GM15510 (cell line): ENCODE data around the gene RGS3.

ENCODE experiments used
- POLR2A ChIP-seq: IDR thresholded peaks from 3 replicates; pipeline ENCODE4 v1.6.1; 2011; ENCODE audit warnings: borderline replicate concordance; ENCODE audit not compliant: insufficient read length; ENCODE audit errors: extremely low read depth

RGS3 gene

DNA sequence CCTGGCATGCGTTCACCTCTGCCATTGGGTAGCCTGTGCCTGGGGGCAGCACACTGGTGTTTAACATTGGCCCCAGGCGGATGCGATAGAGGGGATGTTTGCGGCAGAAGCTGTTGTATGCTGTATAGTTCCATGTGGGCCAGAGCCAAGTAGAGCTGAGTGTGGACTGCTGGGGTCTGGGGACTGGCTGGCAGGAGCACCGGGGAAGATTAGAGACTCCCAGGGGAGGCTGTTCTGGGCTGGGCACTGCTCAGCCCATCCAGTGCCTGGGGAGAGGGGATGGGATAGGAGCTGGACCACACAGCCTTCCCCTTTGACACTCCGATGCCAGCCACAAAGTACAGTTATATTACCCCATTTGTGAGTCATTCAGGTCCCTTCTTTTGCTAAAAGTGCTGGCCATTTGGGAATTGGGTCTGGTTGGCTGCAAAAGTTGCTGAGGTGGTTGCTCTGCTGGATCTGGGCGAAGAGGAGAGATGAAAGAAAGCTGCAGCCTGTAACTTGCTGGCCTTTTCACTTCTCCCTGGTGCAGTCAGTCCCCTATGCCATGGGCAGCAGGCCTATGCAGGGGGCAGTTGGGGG, 73.8 kb downstream of the RGS3 start:
- no peak for TF ChIP-seq POLR2A

DNA sequence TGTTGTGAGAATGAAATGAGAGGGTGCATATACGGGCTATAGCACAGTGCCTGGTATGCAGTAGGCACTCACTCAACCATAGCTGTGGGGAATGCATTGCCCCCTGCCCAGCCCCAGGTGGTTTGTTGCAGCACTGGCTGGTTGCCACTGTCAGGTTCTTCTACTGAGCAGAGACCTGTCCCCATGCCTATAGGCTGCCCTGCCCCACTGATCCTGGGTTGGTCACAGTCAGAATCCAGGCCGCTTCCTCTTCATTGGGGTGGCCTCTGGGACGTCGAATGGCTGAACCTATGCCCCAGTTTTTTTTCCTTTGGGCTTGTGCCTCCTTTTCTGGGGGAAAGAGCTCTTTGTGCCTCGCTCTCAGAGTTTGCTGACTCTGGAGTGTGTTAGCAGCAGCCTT, 74.6 kb downstream of the RGS3 start:
- TF ChIP-seq POLR2A = no peak

DNA sequence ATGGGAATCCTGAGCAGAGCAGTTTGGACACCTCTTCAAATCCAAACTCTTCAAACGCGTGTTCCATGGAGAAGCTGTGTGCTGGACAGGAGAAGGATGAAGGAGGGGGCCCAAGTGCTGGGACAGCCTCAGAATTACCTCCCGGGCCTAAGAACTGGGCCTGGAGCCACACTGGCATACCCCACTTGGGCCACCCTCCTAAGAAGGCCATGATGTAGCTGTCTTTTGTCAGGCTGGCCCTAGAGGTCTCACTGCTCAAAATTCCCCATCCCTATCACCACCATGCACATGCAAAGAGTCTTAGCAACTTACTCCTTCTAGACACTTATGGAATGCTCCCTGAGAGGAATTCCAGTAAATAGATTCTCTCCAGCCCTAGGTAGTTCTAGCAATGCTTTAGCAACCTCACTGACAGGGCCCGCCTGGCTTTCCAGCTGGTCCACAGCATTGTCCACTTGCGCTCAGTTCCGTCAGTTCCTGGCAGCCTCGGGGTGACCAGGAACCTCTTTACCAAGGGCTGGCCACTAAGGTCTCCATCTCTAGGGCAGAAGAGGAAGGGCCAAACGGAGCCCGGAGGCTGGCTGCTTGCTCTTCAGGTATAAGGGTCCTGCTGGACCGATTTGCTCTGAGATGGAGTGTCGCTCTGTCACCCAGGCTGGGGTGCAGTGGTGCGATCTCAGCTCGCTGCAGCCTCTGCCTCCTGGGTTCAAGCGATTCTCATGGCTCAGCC, 75.3 kb downstream of the RGS3 start:
- TF ChIP-seq POLR2A = no peak

DNA sequence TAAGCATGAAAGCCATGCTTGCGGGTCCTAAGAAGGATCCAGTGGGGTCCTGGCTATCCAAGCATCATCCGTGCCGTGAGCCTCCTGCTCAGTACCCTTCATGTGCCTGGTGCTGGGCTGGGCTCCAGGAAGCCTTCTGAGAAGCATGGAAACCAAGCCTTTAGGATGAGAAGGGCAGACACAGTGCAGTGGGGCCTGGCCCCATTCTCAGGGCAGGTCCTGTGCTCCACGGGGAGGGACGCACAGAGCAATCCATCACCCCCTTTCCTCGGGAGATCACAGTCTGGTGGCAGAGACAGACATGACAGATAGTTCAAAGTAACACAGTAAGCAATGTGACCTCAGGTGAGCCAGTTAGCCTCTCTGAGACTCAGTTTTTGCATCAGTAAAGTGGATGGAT, 76.9 kb downstream of the RGS3 start:
- TF ChIP-seq POLR2A = no peak

DNA sequence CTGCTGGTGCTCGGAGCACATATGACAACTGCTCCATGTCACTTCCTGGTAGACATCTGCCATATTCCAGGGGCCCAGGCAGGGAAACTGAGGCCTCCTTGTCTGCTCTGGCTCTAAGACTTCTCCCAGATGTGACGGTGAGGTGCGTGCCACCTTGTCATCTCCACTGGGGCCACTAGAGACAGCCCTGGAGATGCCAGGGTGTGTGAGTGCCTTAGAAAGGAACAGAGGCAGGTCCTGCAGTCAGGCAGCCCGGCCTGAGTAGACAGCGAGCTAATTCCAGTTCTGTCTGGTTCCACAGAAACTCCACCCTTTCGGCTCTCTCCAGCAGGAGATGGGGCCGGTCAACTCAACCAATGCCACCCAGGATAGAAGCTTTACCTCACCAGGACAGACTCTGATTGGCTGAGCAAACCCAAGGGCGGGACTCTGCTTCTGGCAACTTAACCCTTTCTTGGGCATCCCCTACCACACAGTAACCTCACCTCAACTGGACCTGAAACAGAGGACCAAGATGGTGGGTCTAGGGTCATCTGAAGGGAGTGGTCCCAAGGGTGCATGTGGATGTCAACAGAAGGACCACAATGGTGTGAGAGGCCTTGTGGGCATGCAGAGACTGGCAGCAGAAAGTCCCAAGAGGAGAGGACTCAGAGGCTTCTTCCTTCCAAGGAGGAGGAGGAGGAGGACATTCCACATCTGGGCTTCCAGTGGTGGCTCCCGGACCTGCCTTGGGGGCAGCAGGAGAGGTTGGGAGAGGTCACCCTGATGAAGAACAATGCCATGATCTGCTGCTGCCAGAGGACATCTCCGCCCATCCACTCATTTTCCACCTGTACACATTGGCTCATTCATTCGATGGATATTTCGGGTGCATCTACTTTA, 77.7 kb downstream of the RGS3 start:
- no peak for TF ChIP-seq POLR2A

DNA sequence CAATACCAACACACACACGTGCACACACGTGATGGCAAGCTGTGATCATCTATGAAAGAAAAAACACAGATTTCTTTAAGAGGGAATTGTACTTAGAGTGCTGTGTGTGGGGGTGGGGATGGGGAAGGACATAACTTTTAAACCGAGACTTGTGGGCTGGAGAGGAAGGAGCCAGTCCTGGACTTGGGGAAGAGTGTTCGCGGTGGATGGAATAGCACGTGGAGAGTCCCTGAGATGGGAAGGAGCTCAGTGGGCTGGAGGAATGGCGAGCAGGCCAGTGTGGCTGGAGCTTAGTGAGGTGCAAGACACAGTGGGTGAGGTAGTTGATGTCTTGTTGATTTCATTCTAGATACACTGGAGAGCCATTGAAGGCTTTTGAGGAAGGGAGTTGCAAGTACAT, 78.5 kb downstream of the RGS3 start:
- TF ChIP-seq POLR2A = no peak

DNA sequence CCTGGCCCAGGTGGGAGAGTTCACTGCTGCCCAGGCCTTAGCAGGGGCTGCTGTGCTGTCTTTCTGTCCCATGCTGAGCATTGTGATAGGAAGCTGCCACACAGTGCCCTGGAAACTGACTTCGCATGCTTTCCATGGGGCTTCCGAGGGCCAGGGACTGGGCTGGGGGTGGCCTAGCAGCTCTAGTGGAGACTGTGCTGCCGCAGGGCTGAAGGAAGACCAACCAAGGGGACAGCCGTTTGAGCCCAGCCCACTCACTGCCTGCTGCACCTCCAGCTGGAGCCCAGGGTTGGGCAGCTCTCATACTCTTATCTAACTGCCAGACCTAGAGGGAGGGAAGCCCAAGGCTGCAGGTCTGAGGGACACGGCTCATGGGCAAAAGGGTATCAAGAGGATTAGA, 79.2 kb downstream of the RGS3 start:
- TF ChIP-seq POLR2A = no peak

DNA sequence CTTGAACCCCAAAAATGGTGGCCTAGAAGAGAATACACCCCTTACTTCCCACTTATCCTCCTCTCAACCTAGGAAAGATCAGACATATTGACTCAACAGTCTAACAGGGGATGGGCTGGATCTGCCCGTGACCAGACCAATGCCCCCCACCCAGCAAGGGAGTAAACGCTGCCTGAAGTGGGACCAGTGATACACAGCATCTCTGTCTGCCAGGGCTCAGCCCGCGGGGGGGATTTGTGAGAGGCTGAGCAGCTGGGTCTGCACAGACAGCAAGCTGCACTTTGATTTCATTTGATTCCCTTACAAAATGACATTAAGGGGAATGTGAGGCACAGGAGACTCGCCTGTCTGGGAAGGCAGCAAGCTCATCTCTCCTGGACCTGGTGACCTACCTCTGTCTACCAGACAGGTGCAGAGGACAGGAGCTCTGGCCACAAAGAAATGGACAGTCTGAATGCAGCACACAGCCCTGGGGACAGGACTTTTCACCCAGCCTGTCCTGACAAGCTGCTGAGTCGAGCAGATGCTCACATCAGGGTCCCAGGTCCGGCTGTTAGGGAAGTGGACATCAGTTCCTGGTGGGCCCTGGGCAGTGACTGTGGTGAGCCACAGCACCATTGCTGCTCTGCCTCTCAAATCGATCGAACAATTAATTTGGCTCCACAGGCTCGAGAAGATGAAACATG, 79.9 kb downstream of the RGS3 start:
- no peak for TF ChIP-seq POLR2A

DNA sequence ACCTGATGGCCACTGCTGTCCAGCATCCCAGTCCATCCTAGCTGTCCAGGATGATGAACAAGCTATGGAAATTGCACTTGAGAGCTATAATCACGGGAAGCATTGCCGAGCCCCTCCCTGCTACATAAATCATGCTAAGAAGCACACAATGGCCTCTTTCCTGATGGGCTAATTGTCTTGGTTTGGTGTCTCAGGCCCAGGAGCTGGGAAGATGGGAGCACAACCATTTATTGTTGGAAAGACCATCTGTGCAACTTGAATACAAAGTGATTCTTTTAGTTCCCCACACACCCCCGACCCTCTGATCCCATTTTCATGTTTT, 80.4 kb downstream of the RGS3 start:
- TF ChIP-seq POLR2A = no peak

DNA sequence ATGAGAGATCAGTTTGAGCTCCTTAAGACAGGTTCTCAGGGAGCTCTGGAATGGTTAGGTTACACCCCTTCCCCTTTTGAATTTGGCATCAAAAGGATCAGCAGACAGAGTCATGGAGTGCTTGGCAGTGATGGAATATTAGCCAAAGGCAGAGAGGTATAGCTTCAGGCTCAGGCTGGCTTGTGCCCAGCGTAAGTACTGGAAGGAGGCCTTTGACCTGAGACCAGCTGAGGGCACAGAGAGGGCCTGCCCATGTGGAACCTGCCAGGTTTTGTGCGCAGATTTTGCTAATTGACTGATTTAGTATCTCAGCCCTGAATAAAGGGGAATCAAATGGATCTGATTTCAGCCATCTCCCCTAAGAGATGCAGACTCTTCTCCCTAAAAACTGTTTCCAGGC, 81.5 kb downstream of the RGS3 start:
- TF ChIP-seq POLR2A = no peak

DNA sequence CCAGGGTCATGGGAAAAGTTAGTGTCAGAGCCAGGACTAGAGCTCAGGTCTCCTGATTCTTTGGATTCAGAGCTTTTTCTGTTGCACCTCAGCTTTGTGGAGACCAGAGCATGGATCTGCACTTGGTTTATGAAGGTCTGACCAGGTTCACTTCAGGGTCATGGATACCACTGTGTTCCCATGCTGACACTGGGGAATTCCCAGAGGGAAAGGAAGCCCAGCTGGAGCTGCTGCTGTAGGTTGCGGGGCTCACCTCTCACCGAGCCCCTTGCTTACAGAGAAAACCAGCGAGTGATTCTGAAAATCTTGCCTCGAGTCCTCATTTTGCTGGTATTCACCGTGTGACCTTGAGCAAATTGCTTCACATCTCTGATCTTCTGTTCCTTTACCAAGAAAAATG, 83.0 kb downstream of the RGS3 start:
- TF ChIP-seq POLR2A = no peak

DNA sequence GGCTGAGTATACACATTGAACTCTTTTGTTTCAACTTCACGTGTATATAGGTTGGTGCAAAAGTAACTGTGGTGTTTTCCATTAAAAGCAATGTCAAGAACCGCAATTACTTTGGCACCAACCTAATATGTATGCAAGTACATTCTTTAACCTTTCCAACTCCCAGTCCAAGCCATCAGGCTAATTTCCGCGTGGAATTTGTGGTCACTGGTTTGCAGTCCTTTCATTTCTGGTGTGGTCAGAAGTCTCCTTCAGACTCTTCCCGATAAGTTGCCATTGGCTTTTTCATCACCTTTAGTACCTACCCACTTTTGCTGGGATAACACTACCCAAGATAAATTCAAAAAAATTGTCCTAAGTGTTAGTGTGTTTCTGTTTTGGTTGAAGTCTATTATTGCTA, 84.0 kb downstream of the RGS3 start:
- TF ChIP-seq POLR2A = no peak

DNA sequence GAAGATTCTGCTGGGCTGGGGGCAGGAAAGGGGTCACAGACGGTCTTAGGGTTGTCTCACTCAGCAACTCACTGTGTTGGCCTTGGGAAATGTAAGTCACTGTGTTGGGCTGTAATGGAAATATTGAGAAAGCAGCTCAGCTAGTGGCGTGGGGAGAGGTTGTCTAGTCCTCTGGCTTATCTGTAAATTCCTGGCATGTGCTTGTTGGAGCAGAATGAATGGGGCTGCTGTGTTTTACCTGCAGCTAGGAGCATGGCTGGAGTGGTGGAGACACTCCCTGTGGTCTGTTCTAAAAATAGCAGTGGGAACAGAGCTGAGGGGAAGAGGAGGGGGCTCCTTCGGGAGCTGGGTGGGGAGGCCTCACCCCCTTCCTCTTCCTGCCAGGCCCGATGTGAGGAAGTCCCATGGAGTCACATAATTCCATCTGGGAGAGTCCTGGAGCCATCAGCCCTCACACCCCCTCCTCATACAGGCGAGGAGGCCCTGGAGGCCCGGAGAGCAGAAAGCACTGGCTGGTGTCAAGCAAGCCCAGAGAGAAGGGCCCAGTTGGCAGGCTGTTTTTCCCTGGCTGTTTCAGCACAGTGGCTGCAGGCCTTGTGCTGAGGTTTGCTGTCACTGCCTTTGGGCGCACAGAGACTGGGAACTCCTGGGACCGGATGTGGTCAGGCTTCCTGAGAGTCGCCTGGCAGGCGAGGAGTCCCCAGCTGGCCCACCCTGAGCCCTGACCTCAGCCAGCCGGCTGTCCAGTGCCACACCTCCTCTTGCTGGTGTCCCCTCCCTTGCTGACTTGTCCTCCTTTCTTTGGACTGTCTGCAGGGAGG, 84.9 kb downstream of the RGS3 start:
- TF ChIP-seq POLR2A = no peak

DNA sequence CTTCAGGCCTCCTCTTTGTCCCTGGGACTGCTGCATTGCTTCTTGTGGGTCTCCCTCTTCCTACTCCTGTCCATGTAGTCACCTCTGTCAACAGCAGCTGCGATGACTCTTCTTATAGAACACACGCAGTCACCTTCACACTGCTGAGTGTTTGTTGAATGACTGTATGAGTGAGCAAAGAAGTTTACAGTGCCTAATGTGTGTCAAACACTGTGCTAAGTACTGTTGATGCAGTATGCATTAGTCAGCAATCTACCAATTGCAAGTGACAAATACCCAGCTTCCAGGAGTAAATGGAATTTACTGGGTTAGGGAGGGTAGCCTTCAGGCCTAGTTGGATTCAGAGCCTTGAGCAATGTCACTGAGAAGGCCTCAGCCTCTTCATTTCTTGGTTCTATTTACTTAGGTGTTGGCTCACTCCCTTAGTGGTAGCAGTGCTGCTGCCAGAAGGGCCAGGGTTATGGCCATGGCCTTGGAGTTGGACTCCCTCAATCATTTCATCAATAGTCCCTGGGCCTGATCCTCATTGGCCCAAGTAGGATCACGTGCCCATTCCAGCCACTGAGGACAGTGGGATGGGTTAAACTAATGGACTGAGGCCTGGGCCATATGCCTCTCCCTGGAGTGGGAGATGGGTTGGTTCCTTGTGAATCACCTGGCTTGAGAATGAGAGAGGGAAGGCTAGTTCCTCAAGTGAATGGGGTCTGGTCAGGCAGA, 93.5 kb downstream of the RGS3 start:
- no peak for TF ChIP-seq POLR2A
